Upper lobe of left lung (tissue), 4 donors: Measurements from ENCODE around the gene MEGF11.

Experiments
- EP300 ChIP-seq, 4 donors: sonication (generic); formaldehyde crosslinking; IDR thresholded peaks; one replicate each; pipeline ENCODE4 v1.5.1; 2017; ENCODE audit warnings: antibody characterized with exemption in 4 of 4, control low read depth in 2 of 4
- POLR2A ChIP-seq, 4 donors: fragments of 450-650 bp; IDR thresholded peaks; one replicate each; pipeline ENCODE4 v1.5.1; 2016 to 2017; ENCODE audit warnings: antibody characterized with exemption in 4 of 4, mild to moderate bottlenecking in 2 of 4
- POLR2AphosphoS5 ChIP-seq, 2 donors: sonication (generic); formaldehyde crosslinking; IDR thresholded peaks; one replicate each; pipeline ENCODE4 v1.5.1; 2017; ENCODE audit warnings: antibody characterized with exemption in 2 of 2
- TF ChIP-seq, protein P1 (sequence below), 6 experiments: fragments of 450-650 bp in 4 of 6; fragments of 200-600 bp in 2 of 6; sonication (generic) in 2 of 6; IDR thresholded peaks; one replicate each; pipeline ENCODE4 v1.5.1; 2016 to 2019; ENCODE audit warnings: antibody characterized with exemption in 6 of 6

DNA sequence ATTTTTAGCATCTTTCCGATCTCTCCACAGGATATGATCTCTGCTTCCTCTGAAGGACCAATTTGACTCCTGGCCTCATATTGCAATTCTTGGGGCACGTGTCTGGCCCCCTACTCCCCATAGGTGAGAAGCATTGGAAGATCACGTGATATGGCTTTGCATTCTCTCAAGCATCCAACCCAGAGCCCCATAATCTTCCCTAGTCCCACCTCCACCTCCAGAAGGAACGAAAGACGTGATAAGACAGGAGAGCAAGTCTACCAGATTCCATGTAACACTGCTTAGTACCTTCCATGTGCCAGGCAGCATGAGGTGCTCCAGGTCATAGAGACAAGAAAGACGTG lies 176.3 kb downstream of the MEGF11 start:
- TF ChIP-seq, protein P1, sequence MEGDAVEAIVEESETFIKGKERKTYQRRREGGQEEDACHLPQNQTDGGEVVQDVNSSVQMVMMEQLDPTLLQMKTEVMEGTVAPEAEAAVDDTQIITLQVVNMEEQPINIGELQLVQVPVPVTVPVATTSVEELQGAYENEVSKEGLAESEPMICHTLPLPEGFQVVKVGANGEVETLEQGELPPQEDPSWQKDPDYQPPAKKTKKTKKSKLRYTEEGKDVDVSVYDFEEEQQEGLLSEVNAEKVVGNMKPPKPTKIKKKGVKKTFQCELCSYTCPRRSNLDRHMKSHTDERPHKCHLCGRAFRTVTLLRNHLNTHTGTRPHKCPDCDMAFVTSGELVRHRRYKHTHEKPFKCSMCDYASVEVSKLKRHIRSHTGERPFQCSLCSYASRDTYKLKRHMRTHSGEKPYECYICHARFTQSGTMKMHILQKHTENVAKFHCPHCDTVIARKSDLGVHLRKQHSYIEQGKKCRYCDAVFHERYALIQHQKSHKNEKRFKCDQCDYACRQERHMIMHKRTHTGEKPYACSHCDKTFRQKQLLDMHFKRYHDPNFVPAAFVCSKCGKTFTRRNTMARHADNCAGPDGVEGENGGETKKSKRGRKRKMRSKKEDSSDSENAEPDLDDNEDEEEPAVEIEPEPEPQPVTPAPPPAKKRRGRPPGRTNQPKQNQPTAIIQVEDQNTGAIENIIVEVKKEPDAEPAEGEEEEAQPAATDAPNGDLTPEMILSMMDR (IDR thresholded peaks at IDR 0.05): no peak
- TF ChIP-seq EP300 (IDR thresholded peaks at IDR 0.05) (no peak), POLR2A (IDR thresholded peaks at IDR 0.05) (no peak), POLR2AphosphoS5 (IDR thresholded peaks at IDR 0.05) (no peak)
